Sciatic nerve (tissue), 2 donors: ENCODE data around the gene SLC35F3. TPM values are rescaled to one million over a fixed set of nuclear protein-coding genes. Genes with fewer than 3 reads are reported as not detected.
"Not testable (repeated sequence)": the region's sequence is repeated elsewhere in the genome, so short reads cannot be mapped to it uniquely, and the experiment has no call there.

ENCODE experiments used
- ATAC-seq: fragments of 200-7000 bp; cut with Tn5 transposase; one replicate; pipeline ENCODE4 v1.9.1; 2020; ENCODE audit warnings: mild to moderate bottlenecking, moderate library complexity
- DNase-seq: peaks from one replicate; pipeline ENCODE4 v3.0.0-alpha.2; 2020; ENCODE audit warnings: low spot score
- intact Hi-C: fragments of 100-400 bp; cut with DNase I; formaldehyde crosslinking; loops from one replicate; pipeline ENCODE4 v1.14.2; 2022
- total RNA-seq: library from RNA; stranded (reverse); fragmentation: NEBNext Ultra II Directional; extraction: Animal tissue kit (Norgen Biotek cat#: 25700); gene quantifications from one replicate; pipeline ENCODE4 v1.2.1, GENCODE V29; 2021
- donor health status: DM: no; HTN: no; CAD: no.
- donor health status: DM: no; HTN: no; CAD: no.

Gene SLC35F3
- total RNA-seq, 1 donor from 2014 or later: not detected

GRCh38 chr1:234121659-234122058, 217.2 kb downstream of the SLC35F3 start:
- DNase-seq, intact Hi-C loops, ATAC-seq: not testable (repeated sequence)

GRCh38 chr1:234122571-234122970, 218.1 kb downstream of the SLC35F3 start:
- ATAC-seq, DNase-seq, intact Hi-C loops: not testable (repeated sequence)

- intact Hi-C loops: no loop called here
- DNase-seq (no peak), ATAC-seq (no peak)
Observed at GRCh38 chr1:234123867-234124266, 219.4 kb downstream of the SLC35F3 start.

- DNase-seq: no peak
- ATAC-seq: no peak
- intact Hi-C loops: no loop called here
Observed at GRCh38 chr1:234125283-234125682, 220.8 kb downstream of the SLC35F3 start.

- intact Hi-C loops: no loop called here
- DNase-seq (no peak), ATAC-seq (no peak)
Observed at GRCh38 chr1:234125714-234126113, 221.2 kb downstream of the SLC35F3 start.

- no peak for DNase-seq
- intact Hi-C loops: no loop called here
- ATAC-seq: no peak
Observed at GRCh38 chr1:234127026-234127671, 222.7 kb downstream of the SLC35F3 start.

GRCh38 chr1:234132795-234133194, 228.3 kb downstream of the SLC35F3 start:
- DNase-seq (no peak), ATAC-seq (no peak)
- intact Hi-C loops: no loop called here

GRCh38 chr1:234134878-234135277, 230.4 kb downstream of the SLC35F3 start:
- no peak for DNase-seq
- no peak for ATAC-seq
- intact Hi-C loops: no loop called here

- ATAC-seq (no peak), DNase-seq (no peak)
- intact Hi-C loops: no loop called here
Observed at GRCh38 chr1:234135501-234135900, 231.0 kb downstream of the SLC35F3 start.

GRCh38 chr1:234136073-234136472, 231.6 kb downstream of the SLC35F3 start:
- ATAC-seq: no peak
- intact Hi-C loops: no loop called here
- DNase-seq: no peak

GRCh38 chr1:234139966-234140365, 235.5 kb downstream of the SLC35F3 start:
- intact Hi-C loops: no loop called here
- DNase-seq (no peak), ATAC-seq (no peak)

- intact Hi-C loops: no loop called here
- DNase-seq: no peak
- ATAC-seq: no peak
Observed at GRCh38 chr1:234140388-234140787, 235.9 kb downstream of the SLC35F3 start.

- intact Hi-C loops: no loop called here
- no peak for ATAC-seq
- no peak for DNase-seq
Observed at GRCh38 chr1:234141006-234141405, 236.5 kb downstream of the SLC35F3 start.

GRCh38 chr1:234143681-234144080, 239.2 kb downstream of the SLC35F3 start:
- DNase-seq (no peak), ATAC-seq (no peak)
- intact Hi-C loops: no loop called here

- ATAC-seq: no peak
- intact Hi-C loops: no loop called here
- DNase-seq: no peak
Observed at GRCh38 chr1:234144901-234145300, 240.4 kb downstream of the SLC35F3 start.

GRCh38 chr1:234148350-234148749, 243.9 kb downstream of the SLC35F3 start:
- intact Hi-C loops: no loop called here
- no peak for ATAC-seq
- no peak for DNase-seq

- ATAC-seq (no peak), DNase-seq (no peak)
- intact Hi-C loops: no loop called here
Observed at GRCh38 chr1:234148816-234149215, 244.3 kb downstream of the SLC35F3 start.

GRCh38 chr1:234149217-234149616, 244.7 kb downstream of the SLC35F3 start:
- ATAC-seq: no peak
- intact Hi-C loops: no loop called here
- DNase-seq: no peak

- DNase-seq: no peak
- intact Hi-C loops: no loop called here
- no peak for ATAC-seq
Observed at GRCh38 chr1:234150892-234151291, 246.4 kb downstream of the SLC35F3 start.

GRCh38 chr1:234152344-234152743, 247.9 kb downstream of the SLC35F3 start:
- intact Hi-C loops, ATAC-seq, DNase-seq: not testable (repeated sequence)
